GM21381 (cell line): ENCODE results near the gene CIITA.
"Not testable (repeated sequence)": the region's sequence is repeated elsewhere in the genome, so short reads cannot be mapped to it uniquely, and the experiment has no call there.

ENCODE experiments used
- ATAC-seq: cut with Tn5 transposase; IDR thresholded peaks from one replicate; pipeline ENCODE4 v1.9.1; 2021; ENCODE audit warnings: mild to moderate bottlenecking, moderate library complexity; ENCODE audit not compliant: unreplicated experiment

CIITA gene

GRCh38 chr16:10916534-10916933 is 39.5 kb downstream of the CIITA start:
- no peak for ATAC-seq

- no peak for ATAC-seq
These were observed 41.4 kb downstream of the CIITA start for GRCh38 chr16:10918294-10919002.

GRCh38 chr16:10919003-10919351 is 42.0 kb downstream of the CIITA start:
- ATAC-seq, result no peak

GRCh38 chr16:10920726-10921427 is 43.9 kb downstream of the CIITA start:
- ATAC-seq, result no peak

GRCh38 chr16:10921536-10922327 is 44.7 kb downstream of the CIITA start:
- no peak for ATAC-seq

- ATAC-seq, result no peak
These were observed 45.5 kb downstream of the CIITA start for GRCh38 chr16:10922328-10923145.

- ATAC-seq, result no peak
These were observed 46.2 kb downstream of the CIITA start for GRCh38 chr16:10923146-10923649.

- no peak for ATAC-seq
These were observed 46.7 kb downstream of the CIITA start for GRCh38 chr16:10923650-10924214.

- not testable (repeated sequence) for ATAC-seq
These were observed 48.3 kb downstream of the CIITA start for GRCh38 chr16:10925285-10925684.

- no peak for ATAC-seq
These were observed 49.1 kb downstream of the CIITA start for GRCh38 chr16:10926094-10926493.

GRCh38 chr16:10926867-10927266 is 49.9 kb downstream of the CIITA start:
- no peak for ATAC-seq

- ATAC-seq, result no peak
These were observed 50.6 kb downstream of the CIITA start for GRCh38 chr16:10927497-10928112.

- not testable (repeated sequence) for ATAC-seq
These were observed 52.1 kb downstream of the CIITA start for GRCh38 chr16:10929097-10929496.

GRCh38 chr16:10929853-10930754 is 53.1 kb downstream of the CIITA start:
- no peak for ATAC-seq

- ATAC-seq, result no peak
These were observed 53.7 kb downstream of the CIITA start for GRCh38 chr16:10930755-10931093.

- ATAC-seq, result no peak
These were observed 54.1 kb downstream of the CIITA start for GRCh38 chr16:10931134-10931533.

- no peak for ATAC-seq
These were observed 55.1 kb downstream of the CIITA start for GRCh38 chr16:10931977-10932632.

GRCh38 chr16:10932959-10933710 is 56.1 kb downstream of the CIITA start:
- no peak for ATAC-seq
